Activated CD8-positive, alpha-beta memory T cell treated with anti-CD3 and anti-CD28 coated beads, Interleukin-2, amount 50 U/mL, for 1 hour (primary cell): ENCODE measurements around the gene NPEPL1.
"Not testable (repeated sequence)": the region's sequence is repeated elsewhere in the genome, so short reads cannot be mapped to it uniquely, and the experiment has no call there.

Experiments used
- DNase-seq: peaks from one replicate; pipeline ENCODE4 v3.0.0-alpha.2; 2020; ENCODE audit errors: extremely low read depth

Gene NPEPL1

DNA sequence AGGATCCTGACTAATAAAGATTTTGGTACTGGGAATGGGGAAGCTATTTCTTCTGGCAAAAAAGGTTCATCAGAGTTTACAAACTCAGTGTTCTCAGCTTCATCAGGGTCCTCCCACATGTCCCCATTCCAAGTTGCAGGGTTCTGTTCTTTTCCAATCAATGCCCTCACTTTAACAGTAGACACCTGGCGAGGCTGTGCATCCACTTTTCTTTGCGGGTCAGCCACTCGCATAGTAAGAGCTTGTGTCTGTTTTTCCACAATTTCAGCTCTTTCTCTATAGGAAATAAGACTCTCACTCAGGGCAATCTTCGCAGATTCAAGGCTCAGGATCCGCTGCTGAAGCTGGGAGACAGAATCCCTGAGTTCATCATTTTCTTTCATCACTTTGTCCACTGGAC, 65.0 kb downstream of the NPEPL1 start:
- not testable (repeated sequence) for DNase-seq

DNA sequence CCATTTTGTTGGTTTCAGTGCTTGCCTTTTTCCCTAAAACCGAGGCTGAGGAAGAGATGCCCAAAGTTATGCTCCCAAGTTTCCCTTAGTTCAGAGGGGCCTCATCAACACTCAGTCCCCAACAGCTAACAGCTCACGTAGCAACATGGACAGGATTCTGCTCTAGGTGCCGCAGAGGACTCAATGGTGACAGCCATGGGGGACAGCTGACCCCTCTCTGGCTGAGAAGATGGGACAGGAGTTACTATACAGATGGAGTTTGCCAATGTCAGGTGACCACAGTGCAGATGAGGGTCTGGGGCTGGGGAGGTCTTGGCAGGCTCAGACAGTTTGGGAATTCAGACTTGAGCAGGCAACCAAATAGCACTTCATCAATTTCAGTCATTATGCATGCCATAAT, 67.3 kb downstream of the NPEPL1 start:
- DNase-seq = no peak

DNA sequence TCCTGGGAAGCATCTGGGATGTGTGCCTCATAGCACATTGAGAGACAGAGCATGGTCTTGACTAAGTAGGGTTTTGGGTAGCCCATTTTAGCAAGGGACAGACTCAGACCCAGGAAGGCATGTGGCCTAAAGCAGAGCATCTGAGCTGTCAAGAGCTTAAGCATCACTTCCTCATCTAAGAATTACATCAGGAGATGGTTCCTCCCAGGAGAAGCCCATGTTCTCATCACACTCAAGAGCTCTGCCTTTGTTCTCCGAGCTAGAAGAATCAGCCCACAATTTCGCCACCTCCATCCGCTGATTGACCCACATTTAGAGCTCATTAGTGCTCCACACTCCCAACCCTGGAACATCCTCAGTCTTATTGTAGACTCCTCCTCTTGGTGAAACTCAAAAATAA, 68.3 kb downstream of the NPEPL1 start:
- no peak for DNase-seq

DNA sequence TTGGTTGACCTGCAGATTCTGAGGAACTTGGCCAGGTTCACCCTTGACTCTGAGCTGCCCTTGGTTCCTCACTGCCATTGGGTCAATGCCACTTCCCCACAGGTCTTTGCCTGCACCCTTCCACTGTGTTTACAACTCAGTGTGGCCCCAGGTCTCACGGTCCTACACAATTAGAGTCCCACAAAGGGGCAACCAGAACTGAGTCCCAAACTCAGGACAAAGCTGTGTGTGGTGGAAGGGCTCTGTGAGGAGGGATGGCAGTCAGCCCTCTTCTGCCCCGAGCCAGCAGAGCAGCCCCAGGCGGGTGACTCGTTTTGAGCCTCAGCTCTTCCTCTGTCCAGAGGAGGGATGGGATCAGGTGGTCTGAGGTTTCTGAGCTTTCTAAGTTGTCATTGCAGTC, 69.5 kb downstream of the NPEPL1 start:
- DNase-seq = no peak

DNA sequence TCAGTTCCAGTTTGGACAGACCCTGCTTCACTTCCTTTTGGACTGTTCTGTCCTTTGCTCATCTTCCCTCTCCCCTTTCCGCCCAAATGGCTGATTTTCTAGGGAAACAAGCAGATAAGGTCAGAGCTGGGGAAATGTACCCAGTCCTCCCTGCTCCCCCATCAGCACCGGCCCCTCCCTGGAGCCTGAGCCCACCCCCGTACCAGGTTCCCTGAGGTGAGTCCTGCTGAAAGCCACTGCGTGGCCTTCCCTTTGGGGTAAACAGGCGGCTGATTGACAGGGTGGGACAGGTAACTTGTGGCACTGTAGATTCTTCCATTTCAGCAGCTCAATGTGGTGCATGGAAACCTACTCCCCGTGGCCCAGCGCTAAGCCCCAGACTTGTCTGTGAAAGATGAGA, 70.5 kb downstream of the NPEPL1 start:
- no peak for DNase-seq
